Effector CD4-positive, alpha-beta T cell (primary cell): ENCODE data around the gene POLR1C.
"Not testable (repeated sequence)": the region's sequence is repeated elsewhere in the genome, so short reads cannot be mapped to it uniquely, and the experiment has no call there.

Experiments used
- DNase-seq: peaks from one replicate; pipeline ENCODE4 v3.0.0-alpha.2; 2020

POLR1C gene

DNA sequence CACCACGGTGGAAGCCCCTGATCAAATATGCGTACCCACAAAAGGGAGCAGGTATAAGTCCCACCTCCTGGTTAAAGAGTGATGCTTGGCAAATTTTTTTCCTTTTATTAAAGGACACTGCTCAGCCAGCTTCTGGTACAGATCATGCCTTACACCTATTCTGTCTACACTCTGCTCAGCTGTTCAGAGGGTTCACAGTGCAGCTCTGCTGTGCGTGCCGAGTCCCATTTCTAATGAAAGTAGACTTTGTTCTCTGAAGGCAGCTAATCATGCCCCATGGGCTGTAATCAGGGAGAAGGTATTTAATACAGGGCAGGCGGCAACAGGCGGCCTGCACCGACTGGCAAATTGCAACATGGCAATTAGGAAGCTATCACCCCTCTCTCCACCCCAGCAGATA, 23.1 kb upstream of the POLR1C start:
- no peak for DNase-seq

DNA sequence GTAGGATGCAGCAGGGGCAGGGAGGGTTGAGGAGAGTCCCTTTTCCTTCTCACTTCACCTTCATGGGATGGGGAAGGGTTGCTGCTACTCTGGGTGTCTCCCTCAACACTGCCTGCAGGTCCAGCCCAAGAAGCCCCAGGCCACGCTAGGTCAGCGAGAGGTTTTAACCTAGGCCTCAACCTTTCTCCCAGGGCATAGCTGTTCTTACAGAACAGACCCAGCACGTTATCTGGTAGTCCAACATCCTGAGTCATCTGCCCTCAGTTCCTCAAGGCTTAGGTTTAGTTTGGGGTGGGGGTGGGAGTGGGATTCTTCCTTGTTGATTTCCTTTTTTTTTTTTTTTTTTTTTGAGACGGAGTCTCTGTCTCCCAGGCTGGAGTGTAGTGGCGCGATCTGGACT, 22.6 kb upstream of the POLR1C start:
- DNase-seq = no peak

DNA sequence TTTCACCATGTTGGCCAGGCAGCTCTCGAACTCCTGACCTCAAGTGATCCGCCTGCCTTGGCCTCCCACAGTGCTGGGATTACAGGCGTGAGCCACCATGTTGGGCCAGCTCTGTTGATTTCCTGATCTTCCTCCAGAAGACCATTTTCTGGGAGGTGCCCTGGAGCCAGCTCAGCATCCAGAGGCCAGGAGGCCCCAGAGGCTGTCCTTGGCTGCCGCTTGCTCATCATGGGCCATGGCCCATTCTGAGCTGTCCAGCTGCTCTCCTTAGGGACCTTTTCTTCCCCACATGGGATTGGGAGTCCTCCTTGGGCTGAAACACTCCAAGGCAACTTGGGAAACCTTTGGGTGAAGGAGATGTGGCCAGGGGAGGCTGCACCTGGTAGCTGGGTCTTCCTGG, 22.1 kb upstream of the POLR1C start:
- DNase-seq = no peak

DNA sequence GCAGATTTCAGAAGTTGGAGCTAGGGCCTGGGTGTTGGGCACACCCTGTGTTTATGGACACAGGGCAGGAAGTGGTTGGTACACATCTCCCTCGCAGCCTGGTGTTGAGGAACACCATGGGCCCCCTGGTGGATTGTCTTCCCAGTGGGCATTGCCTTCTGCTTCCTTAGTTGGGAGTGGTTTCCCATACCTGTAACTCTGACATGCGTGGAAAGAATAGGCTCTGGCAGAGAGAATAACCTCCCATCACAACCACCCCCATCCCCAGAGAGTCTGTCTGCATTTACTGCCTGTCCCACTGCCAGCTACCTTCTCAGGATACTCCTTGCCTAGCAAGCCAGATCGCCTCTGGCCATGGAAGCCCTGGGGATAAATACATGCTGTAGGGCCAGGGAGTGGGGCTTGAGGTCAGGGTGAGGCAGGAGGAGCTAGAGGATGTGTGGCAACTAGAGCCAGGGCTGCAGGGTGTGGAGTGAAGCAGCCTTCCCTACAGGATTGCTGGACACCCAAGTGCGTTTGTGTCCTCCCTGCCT, 21.4 kb upstream of the POLR1C start:
- no peak for DNase-seq

DNA sequence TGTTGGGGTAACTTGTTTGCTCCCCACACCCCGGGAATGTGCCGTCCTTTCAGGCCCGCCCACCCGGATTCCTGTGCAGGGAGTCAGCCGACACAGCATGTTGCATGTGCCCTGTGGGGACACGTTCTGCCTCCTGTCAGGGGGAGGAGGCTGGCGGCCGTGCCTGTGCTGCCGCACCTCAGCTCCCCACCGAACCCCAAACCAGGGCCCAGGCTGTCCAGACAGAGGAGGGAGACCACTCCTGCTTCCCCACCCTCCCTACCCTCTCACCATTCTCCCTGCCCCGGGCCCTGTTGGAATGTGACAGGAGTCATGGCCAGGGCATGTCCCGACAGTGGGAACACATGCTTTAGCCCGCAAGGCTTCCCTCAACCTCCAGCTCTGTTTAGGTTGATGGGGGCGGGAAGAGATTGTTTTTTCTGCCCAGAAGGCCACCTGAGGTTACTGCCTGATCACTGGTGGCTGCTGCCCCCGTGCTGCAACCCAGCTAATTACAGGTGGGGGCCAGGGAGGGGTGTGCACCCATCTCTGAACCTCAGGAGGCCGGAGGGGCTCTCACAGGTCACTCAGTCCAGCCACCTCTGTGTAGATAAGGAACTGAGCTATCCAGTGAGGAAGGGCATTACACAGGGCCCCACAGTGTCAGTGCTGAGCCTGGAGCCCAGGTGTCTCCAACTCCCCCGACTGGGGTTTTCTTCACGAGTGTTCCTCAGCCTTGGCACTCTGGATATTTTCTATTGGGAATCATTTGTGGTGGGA, 20.3 kb upstream of the POLR1C start:
- no peak for DNase-seq

DNA sequence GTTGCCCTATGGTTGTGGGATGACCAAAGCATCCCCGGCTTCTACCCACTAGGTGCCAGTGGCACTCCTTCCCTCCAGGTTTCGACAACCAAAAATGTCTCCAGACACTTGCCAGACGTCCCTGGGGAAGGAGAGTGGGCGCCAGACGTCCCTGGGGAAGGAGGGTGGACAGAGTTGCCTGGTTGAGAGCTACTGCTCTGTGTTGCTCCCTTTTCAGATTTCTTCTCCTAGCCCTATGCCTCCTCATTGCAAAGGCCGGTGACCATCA, 19.8 kb upstream of the POLR1C start:
- no peak for DNase-seq

DNA sequence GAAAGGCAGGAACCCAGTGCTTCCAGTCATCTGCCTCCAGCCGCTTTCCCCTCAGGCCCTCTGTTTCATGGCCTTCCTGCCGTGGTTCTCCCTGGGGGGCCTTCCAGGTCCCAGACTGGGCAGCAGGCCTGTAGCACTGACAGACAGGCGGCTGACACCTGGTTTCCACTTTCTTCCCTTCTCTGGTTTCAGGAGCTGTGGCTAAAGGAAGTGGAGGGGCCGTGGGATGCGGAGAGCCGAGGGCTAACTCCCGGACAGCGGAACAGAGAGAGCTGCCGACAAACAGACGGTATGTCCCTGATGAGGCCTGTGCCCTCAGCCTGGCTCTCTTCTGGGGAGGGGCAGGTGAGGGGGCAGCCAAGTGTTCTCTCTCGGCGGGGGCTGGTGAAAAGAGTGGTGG, 19.2 kb upstream of the POLR1C start:
- DNase-seq = no peak

DNA sequence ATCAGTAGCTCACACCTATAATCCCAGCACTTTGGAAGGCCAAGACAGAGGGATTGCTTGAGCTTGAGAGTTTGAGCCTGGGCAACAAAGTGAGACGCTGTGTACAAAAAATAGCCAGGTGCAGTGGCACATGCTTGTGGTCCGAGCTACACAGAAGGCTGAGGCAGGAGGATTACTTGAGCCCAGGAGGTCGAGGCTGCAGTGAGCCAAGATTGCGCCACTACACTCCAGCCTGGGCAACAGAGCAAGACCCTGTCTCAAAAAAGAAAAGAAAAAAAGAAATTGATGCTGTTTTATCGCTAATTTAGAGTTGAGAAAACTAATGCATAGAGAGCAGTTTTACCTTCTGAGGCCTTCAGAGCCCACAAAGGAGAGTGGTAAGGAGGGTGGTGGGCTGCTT, 18.6 kb upstream of the POLR1C start:
- not testable (repeated sequence) for DNase-seq

DNA sequence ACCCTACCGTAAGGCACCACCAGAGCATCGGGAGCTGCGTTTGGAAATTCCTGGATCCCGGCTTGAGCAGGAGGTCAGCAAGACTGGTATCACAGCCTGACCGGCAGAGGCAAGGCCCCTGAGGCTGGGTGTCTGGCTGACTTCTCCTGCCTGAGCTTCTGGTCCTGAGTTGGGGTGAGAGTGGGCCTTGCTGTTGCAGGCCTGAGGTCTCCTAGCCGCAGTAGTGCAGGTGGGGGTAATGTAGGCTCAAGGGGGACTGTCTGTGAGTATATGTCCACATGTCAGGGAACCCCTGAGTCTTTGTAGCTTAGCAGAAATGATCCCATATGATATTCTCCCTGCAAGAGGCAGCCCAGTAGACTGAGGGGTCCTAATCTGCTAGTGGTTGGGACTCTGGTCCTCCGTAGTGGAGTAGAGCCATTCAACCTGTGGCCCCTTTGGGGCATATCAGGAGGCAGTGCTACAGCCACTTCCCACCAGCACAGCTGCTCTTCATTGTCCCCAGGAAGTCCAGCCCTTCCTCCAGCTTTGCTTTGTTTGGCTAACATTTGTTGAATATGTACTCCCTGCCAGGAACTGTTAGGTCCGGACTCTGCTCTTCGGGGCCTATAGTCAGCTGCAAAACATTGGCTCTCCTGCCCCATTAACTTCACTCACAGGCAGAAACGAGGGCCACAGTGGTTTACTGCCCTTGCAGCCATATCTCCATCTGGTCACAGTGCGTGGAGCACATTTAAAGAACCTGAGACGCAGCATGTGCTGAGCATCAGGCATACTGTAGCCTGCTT, 17.7 kb upstream of the POLR1C start:
- no peak for DNase-seq

DNA sequence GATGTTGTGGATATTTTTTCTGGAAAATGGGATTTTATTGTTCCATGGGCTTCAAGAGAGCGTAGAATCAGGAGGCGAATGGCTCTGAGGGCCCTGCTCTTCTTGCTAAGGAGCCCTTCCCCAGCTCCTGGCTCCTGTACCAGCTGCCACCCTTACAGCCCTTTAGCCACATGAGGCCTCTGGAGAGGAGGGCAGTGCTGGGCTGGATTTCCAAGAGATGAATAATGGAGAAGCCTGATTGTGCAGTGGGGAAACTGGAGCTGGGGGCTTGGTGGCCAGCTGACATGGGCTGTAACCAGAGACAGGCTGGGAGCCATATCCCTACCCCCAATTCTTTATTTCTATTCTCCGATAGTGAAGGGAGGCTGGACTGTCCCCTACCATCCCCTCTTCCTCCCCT, 16.0 kb upstream of the POLR1C start:
- no peak for DNase-seq

DNA sequence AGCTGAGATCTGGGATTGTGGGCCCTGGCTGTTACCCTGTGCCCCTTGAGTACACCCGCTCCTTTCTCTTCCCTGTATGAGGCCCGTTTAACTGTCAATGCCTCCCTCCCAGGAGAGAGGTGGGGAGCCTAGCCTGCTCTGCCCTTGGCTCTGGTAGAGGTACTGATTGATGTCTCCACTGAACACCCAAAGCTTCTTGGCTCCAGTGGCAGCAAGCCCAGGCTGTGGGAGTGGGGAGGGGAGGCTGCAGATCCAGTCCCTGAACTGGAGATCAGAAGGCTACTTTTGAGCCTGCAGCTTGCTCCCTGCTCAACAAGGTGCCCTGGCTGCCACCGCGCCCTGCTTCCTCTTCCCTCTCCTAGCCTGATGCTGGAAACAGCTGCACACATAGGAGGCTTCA, 14.2 kb upstream of the POLR1C start:
- DNase-seq = no peak

DNA sequence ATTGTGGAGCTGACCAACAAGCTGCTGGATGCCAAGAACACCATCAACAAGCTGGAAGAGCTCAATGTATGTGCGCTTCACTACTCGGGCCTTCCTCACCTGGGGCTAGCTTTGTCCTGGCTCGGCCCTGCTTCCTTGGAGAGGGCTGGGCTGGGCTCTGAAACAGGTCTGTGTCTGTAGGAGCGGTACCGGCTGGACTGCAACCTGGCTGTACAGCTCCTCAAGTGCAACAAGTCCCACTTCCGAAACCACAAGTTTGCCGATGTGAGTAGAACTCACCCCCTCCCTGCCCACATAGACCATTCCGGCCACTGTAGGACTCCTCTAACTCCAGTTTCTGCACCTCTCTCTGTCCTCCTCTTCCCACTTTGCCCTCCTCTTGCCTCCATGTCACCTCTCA, 13.4 kb upstream of the POLR1C start:
- DNase-seq = no peak

DNA sequence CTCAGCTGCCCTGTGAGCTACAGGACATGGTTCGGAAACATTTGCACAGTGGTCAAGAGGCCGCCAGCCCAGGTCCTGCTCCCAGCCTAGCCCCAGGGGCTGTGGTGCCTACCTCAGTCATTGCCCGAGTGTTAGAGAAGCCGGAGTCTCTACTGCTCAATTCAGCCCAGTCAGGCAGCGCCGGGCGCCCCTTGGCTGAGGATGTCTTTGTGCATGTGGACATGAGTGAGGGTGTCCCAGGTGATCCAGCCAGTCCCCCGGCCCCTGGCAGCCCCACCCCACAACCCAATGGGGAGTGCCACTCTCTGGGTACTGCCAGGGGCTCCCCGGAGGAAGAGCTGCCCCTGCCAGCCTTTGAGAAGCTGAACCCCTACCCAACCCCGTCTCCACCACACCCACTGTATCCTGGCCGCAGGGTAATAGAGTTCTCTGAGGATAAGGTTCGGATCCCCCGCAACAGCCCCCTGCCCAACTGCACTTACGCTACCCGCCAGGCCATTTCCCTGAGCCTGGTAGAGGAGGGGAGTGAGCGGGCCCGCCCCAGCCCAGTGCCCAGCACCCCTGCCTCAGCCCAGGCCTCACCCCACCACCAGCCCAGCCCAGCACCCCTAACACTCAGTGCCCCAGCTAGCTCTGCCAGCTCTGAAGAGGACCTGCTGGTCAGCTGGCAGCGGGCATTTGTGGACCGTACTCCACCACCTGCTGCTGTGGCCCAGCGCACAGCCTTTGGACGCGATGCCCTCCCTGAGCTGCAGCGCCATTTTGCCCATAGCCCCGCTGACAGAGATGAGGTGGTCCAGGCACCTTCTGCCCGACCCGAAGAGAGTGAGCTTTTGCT, 11.9 kb upstream of the POLR1C start:
- no peak for DNase-seq

DNA sequence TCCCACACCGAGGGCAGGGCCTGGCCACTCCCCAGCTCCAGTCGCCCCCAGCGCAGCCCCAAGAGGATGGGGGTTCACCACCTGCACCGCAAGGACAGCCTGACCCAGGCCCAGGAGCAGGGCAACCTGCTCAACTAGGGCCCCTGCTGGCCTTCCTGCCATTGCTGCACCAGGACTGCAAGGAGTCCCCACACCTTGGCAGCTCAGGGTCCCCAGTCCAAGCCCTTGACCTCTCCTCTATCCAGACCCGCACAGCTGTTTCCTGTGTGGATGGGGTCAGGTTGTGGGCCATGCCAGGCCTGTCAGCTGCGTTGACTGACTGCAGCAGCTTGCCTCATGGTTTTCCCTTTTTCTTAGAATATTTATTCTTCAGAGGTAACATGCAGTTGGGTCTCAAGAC, 11.2 kb upstream of the POLR1C start:
- DNase-seq = no peak

DNA sequence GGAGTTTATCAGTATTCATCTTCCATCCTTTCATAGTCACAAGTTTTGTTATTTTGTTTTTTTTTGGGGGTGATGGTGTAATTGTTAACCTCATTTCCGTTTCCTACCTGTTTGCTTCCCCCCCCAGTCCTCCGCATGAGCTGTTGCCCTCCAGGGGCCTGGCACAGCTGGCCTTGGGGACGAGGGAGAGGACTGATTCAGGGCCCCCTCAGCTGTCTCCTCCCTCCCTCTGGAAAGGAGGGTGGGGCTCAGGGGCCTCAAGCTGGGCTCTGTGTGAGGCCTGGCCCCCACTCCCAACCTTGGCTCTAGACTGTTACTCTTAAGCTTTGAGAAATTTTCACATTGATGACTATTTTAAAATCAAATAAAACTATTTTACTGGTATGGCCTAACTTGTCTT, 10.7 kb upstream of the POLR1C start:
- DNase-seq = no peak

DNA sequence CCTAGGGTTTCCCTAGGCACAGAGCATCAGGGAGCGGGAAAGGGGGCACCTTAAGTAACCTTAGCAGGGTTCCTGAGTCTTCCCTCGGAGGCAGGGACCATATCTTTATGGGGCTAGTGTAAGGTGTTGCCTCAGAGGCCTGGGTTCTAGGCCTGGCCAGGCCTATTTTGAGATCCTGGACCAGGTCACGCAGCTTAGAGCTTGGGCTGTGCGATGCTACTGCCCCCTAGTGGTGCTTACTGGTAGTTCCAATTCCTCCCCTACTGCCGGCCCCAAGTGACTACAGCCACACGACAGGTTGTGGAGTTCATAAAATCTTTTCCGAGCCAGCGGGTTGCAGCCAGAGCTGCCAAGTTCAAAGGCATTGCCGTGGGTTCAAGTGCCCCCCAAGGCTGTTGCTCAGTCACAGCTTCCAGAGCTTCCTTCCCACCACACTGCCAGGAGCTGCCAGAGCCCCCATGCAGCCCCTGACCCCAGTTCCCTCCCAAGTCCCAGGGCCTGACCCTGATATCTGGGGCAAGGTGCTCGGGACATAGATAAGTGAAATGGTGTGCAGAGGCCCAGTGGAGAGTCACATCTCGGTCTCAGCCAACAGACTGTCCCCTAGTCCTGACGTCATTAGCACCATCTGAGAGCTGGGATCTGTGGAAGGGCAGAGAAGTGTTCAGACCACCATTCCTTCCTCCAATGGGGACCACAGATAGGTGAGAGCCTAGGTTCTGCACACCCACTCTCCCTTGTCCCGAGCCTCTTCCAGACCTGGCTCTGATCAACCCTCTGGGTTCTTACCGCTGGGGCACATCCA, 10.0 kb upstream of the POLR1C start:
- DNase-seq = peak; percentile 71

DNA sequence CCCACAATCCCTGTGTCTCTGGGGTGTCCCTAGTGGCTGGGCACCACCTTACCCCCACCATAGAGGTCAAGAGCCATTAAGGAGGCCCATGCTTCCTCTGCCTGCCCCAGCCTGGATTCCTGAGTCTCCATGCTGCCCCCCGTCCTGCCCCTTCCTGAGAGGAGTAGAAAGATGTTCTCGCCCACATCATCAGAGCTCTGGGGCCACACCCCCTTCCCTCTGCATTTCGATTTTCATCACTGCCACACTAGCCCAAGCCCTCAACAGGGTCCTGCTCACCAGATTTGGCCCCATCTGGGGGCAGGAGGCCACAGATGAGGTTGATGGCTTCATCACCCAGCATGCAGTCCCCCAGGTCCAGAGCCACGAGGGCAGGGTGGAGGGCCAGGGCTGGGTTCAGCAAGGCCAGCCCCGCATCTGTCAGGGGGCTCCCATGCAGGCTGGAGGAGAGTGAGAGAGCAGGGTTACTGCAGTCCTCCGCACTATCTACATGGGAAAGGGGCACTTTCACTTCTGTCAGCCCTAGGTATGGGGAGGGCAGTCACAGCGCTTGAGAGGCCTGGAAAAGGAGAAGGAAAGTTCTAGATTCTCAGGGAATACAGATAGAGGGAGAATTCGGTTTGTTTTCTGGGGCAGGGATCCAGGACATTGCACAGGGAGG, 8.3 kb upstream of the POLR1C start:
- no peak for DNase-seq

DNA sequence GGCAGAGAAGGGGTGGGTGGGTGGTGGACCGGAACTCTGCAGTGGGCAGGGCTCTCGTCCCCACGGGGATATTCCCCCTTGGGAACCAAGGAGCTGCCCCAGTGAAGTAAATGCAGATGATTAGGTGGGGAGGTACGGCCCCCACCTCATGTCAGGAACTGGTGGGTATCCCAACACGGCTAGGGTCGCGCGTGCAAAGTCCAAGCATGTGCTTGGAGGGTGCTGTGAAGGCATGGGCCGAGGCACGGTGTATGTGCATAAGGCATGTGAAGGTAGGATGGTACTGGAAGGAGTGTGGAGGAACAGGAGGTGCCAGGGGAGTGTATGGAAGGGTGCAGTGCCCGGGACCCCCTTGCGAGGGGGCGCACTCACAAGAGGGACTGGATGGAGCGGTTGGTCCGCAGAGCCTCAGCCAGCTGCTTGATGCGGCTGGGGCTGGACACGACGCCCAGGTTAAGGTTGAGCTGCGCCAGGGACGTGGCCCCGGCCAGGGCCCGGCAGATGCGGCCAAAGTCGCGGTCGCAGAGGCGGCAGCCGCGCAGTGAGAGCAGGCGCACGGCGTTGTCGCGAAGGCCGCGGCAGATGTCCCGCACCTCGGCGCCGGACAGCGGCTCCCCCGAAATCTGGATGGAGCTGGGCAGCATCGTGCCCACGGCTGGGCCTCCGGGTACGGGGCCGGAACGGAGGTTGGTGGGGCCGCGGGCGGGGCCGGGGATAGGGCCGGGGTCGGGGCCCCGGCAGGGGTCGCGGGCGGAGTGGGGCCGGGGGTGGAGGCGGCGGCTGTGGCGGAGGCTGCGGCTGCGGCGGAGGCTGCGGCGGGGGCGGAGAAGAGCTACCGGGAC, 7.5 kb upstream of the POLR1C start:
- no peak for DNase-seq

DNA sequence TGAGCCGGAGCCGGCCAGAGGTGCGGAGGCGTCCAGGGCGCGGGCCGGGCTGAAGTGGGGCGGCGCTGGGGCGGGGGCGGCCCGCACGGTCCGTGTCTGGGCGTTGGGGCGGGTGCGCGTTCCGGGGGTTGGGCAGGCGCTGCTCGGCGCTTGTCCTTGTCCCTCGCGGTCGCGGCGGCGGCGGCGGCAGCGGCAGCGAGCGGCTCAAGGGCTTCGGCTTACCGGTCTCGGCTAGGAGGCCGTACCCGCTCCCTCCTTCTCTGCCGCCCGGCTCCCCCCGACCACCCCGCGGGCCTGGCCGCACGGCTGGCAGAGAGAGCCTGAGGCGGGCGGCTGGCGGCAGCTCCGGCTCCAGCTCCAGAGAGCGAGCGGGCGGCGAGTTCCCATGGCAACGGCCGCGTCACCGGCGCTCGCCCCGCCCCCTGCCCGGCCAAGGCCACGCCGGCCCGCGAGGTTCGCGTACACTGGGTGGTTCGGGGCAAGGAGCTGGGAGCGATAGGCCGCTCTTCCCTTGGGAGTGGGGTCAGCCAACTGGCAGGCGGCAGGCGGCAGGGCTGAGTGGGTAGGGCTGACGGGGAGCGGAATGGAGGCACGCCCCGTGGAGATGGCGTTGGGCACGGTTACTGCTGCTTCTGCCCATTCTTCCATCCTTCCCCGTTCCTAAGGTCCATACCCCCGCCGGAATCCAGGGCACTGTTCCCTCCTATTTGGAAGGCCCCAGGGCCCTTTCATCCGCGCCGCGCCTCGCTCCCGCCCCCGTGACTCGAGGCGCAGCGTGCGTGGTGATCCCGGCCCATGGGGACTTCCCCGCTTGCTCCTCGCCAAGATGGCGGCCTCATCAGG, 6.7 kb upstream of the POLR1C start, which contains the start of gene LRRC73:
Gene LRRC73 (minus strand): TSS at position 363 of the 843 bp plus-strand sequence. CDS start 561 bp downstream, outside the sequence.
- DNase-seq = peak; percentile 71

DNA sequence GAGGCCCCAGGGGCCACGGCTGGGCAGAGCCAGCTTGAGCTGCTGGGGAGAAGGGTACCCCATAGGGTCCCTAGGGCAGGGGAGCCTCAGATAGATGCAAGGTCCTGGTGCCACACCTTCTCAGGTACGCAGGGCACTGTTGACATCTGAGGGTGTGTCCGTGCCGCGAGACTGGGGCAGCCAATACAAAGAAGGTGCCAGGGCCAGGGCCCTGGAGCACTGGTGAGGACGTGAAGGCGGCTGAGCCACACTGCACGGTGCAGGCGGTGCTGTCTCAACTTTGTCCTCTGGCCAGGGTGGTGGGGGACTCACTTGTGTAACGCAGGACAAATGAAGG, 6.1 kb upstream of the POLR1C start:
- no peak for DNase-seq
